ENCODE data around the gene SCART1.
"Not testable (repeated sequence)": the region's sequence is repeated elsewhere in the genome, so short reads cannot be mapped to it uniquely, and the experiment has no call there.

SCART1 gene

GRCh38 chr10:133432789-133433188, 21.0 kb upstream of the SCART1 start:
- not testable (repeated sequence) for DNase-seq (ENCODE audit: low spot score)

- DNase-seq (ENCODE audit: low spot score) = peak; percentile 66
These were observed 15.0 kb upstream of the SCART1 start for GRCh38 chr10:133438711-133439273.

- DNase-seq (ENCODE audit: low spot score) = no peak
These were observed 14.0 kb upstream of the SCART1 start for GRCh38 chr10:133439517-133440461.

- DNase-seq (ENCODE audit: low spot score) = no peak
These were observed 13.0 kb upstream of the SCART1 start for GRCh38 chr10:133440633-133441285.

DNA sequence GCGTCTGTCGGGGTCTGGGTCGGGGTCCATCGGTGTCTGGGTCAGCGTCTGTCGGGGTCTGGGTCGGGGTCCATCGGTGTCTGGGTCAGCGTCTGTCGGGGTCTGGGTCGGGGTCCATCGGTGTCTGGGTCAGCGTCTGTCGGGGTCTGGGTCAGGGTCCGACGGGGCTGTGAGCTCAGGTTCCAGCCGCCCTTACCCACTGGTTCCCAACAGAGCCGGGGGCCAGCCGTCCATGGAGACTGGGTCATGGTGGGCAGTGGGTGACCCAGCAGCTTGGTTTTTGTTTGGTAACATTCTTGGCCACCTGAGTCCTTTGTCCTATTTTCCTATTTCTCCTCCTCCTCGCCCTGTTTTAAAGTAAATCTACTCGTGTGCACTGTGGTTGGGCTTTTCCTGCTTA, 12.4 kb upstream of the SCART1 start:
- DNase-seq (ENCODE audit: low spot score) = not testable (repeated sequence)

GRCh38 chr10:133441780-133442179, 12.0 kb upstream of the SCART1 start:
- no peak for DNase-seq (ENCODE audit: low spot score)

DNA sequence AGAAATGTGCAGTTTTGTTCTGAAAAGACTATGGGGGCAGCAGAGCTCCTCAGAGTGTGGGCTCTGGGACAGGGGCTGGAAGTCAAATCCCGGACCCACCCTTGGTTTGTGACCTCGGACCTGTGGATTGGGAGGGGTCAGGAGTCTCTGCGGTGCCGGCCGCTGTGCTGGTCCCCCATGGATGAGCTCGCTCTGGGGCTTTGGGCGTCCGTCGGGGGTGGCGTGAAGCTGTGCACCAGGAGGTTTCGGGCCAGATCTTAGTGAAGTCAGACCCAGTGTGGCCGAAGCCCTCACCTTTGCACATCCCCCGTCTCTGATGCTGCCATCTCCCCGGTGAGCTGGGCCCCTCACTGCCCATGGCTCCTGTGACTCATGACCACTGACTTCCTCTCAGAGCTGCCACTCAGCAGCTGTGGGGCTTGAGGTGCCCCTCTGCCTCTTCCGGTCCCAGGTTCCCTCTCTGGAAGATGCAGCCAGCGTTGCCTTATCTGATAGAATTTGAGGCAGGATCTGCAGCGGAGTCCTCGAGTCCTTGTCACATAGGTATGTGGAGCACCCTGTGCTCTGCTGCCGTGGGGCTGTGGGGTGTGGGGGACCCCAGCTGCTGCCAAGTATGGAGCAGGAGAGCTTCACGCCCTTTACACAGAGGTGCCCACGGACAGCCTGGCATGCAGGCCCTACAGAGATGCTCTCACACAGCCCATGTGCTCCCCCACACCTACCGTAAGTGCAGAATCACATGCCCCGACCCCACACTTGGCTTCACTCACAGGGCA, 11.4 kb upstream of the SCART1 start:
- peak; percentile 44 for DNase-seq (ENCODE audit: low spot score)

- no peak for DNase-seq (ENCODE audit: low spot score)
These were observed 10.5 kb upstream of the SCART1 start for GRCh38 chr10:133442967-133443924.

DNA sequence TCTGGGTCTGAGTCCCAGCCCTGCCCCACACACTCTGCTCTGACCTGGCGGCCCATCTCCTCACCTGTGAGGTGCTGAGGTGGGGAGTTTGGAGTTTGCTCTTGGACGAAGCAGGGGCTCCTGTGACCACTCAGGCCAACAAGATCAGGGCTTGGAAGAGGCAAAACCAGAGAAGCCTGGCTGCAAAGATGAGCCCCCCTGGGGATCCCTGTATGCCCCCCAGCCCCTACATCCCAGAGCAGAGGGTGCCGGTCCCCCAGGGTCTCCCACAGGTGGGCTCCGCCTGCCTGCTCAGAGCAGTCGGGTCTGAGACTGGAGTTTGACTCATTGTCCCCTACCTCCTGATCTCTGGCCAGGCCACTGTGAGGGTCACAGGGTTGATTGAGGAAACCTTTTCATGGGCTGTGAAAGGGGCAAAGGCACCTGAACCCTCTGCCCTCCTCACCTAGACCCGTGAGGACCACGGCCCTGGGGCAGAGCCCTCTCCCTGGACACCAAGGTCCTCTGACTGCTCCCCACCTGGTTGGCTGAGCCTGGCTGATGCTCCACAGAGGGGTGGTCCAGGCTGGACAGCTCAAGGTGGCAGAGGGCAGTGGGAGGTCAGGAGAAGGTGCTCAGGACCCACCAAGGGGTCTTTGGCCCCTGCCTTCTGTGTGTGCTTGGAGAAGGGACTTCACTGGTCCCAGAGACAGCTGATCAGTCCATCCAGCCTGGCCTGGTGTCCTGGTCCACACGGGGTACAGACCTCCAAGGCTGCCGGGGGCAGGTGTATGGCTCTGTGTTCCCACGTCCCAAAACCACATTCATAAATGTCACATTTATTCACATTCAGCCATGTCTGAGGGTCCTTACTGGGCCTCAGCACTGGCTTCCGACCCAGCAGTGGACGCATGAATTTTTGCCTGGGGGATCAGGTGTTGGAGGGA, 9.1 kb upstream of the SCART1 start:
- no peak for DNase-seq (ENCODE audit: low spot score)

- DNase-seq (ENCODE audit: low spot score) = no peak
These were observed 8.4 kb upstream of the SCART1 start for GRCh38 chr10:133445268-133445732.

GRCh38 chr10:133445751-133446708, 7.7 kb upstream of the SCART1 start:
- DNase-seq (ENCODE audit: low spot score) = no peak

DNA sequence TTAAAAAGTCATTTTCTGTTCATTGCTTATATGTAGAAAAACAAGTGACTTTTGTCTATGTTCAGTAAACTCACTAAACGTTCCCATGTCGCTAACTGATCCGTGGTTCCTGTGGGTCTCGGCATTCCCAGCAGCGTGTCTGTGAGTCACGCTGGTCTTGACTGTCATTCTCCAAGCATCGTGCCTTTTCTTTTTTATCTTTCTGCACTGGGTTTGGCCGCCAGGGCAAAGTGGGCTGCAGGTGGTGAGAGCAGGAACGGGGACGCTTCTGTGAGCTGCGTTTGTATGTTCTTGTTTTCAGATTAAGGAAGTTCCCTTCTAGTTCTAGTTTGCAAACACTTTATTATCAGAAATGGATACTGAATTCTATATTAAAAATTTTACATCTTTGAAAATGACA, 6.8 kb upstream of the SCART1 start:
- no peak for DNase-seq (ENCODE audit: low spot score)

DNA sequence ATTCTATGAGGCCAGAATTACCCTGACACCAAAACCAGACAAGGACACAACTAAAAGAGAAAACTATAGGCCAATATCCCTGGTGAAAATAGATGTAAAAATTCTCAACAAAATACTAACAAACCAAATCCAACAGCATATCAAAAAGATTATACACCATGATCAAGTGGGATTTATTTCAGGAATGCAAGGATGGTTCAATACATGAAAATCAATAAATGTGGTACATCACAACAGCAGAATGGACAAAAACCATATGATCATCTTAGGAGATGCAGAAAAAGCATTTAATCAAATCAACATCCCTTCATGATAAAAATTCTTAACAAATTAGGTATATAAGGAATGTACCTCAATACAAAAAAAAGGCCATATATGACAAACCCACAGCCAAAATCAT, 5.6 kb upstream of the SCART1 start:
- DNase-seq (ENCODE audit: low spot score) = no peak

DNA sequence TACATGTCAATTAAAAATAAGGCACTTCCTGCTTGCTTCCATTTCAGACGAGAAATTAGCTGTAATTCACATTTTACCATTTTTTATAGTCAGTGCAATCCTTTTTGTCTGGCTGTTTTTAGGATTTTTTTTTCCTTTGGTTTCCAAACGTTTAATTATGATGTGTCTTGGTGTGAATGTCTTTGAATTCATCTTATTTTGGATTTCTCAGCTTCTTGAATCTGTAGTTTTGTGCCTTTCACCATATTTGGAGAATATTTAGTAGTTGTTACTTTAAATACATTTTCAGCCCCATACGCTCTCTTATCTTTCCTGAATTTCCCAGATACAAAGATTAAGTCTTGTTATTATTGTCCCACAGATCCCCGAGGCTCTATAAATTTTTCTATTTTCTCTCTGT, 2.4 kb upstream of the SCART1 start:
- no peak for DNase-seq (ENCODE audit: low spot score)

DNA sequence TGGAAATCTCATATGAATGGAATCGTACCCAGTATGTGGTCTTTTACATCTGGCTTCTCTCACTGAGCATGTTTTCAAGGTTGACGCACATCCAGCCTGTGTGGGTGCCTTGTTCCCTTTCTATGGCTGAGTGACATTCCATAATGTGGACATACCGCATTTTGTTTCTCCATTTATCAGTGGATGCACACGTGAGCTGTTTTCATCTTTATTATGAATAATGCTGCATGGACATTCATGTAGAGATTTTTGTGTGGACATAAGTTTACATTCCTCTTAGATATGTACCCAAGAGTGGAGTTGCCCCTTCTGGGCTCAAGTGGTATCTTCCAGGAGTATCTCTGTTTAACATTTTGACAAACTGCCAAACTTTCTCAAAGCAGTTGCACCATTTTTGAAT, 1.3 kb upstream of the SCART1 start:
- DNase-seq (ENCODE audit: low spot score) = no peak

DNA sequence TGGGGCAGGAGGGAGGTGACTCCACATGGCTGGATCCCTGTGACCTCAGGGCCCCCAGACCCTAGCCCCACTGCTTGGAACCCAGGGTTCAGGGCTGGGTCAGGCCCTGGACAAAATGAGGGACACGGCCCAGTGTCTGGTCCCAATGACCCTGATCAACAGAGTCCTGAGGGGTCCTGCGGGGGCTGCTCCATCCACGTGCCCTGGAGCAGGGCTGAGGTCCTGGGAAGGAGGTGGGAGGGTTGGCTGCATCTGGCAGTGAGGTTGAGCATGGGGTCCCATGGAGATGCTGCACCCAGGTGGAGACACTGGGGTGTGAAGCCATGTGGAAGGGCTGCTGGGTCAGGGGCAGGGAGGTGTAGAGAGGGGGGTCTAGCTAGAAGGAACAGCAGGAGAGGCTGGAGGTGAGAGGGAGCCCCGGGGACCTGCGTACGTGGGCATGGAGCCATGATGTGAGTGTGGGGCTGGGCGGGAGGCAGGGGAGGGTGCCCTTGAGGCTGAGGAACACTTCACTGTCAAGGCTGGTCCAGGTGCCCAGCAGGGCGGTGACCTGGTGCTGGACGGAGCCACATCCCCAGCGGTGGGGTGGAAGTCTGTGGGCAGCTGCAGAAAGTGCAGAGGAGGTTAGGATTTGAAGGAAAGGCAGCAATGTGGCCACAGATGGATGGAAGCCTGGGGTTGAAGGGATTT, 604 bp downstream of the SCART1 start:
- DNase-seq (ENCODE audit: low spot score) = no peak

DNA sequence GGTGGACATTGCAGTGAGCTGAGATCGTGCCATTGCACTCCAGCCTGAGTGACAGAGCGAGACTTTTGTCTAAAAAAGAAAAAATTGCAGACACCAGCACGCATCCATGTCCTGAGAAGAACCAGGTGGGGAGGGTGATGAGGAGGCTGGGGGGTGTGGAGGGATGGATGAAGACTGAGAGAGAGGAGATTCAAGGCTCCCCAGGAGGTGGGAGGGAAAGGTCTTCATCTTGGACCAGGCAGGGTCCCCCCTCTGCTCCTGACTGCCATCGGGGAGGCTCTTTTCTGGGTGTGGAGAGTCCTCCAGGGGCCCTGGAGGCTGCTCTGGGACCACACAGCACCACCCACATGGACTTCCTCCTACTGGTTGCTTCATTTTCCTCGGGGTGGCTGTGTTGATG, 1.5 kb downstream of the SCART1 start:
- DNase-seq (ENCODE audit: low spot score) = no peak

- no peak for DNase-seq (ENCODE audit: low spot score)
These were observed 1.9 kb downstream of the SCART1 start for GRCh38 chr10:133455611-133456031.
